Cerebellar nuclear complex (tissue), 1 donor: Measurements from ENCODE around the gene POLR2I.
"Not testable (repeated sequence)": the region's sequence is repeated elsewhere in the genome, so short reads cannot be mapped to it uniquely, and the experiment has no call there.

Experiments used
- DNase-seq, 2 experiments: peaks; one replicate each; lab custom pipeline; 2025; lab: John Stamatoyannopoulos, UW

Gene POLR2I

DNA sequence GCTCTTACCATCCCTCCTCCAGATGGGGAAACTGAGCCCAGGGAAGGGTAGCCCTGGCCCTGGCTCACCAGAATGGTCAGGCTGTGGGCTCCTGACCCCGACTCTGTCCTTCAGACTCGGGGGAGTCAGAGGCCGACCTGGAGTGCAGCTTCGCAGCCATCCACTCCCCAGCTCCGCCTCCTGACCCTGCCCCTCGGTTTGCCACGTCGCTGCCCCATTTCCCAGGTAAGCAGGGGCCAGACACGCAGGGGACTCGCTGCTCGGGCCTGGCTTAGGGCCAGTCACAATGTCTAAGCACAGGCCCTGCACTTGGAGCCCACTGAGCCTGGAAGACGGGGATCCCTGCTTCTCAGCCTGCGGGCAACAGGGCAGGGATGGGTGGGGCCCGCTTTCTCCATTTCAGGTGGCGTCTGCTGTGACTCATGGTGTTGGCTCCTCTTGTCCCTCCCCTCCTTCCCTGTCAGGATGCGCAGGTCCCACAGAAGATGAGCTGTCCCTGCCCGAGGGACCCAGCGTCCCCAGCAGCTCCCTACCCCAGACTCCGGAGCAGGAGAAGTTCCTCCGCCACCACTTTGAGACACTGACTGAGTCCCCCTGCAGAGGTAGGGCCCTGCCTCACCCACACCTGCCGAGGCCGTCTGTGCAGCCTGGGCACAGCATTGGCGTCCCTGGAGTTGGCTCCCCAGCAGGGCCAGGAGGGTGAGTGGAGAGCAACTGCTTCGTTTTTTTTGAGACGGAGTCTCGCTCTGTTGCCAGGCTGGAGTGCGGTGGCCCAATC is 12.9 kb downstream of the POLR2I start:
- no peak for DNase-seq

GRCh38 chr19:36100476-36100875 is 14.2 kb downstream of the POLR2I start:
- peak in 1 of 2 experiments; percentile 39 for DNase-seq

- peak; percentile 41 to 63 for DNase-seq
Observed at GRCh38 chr19:36099166-36099785, 15.4 kb downstream of the POLR2I start.

DNA sequence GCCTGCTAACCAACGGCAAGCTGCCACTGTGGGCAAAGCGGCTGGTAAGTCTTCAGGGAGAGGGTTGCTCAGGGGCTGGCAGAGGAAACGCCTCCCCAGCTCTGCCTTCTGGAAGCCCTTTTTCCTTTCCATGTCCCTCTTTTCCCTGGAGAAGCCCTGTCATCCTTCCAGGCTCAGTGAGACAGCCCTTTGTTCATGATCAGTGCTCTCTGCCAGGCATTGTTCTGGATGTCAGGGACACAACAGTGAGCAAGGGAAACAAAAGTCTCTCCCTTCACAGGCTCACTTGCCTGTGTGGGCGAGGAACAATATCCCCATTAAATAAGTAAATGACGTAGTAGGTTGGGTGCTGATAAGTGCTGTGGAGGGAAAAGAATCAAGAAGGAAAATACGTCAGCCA is 17.6 kb downstream of the POLR2I start:
- no peak for DNase-seq

GRCh38 chr19:36093687-36094086 is 21.0 kb downstream of the POLR2I start:
- DNase-seq = no peak

GRCh38 chr19:36093146-36093662 is 21.5 kb downstream of the POLR2I start:
- no peak for DNase-seq

- no peak for DNase-seq
Observed at GRCh38 chr19:36092566-36092965, 22.1 kb downstream of the POLR2I start.

- DNase-seq = no peak
Observed at GRCh38 chr19:36090910-36091695, 23.6 kb downstream of the POLR2I start.

- no peak for DNase-seq
Observed at GRCh38 chr19:36089847-36090246, 24.8 kb downstream of the POLR2I start.

GRCh38 chr19:36086326-36086725 is 28.3 kb downstream of the POLR2I start:
- no peak for DNase-seq

DNA sequence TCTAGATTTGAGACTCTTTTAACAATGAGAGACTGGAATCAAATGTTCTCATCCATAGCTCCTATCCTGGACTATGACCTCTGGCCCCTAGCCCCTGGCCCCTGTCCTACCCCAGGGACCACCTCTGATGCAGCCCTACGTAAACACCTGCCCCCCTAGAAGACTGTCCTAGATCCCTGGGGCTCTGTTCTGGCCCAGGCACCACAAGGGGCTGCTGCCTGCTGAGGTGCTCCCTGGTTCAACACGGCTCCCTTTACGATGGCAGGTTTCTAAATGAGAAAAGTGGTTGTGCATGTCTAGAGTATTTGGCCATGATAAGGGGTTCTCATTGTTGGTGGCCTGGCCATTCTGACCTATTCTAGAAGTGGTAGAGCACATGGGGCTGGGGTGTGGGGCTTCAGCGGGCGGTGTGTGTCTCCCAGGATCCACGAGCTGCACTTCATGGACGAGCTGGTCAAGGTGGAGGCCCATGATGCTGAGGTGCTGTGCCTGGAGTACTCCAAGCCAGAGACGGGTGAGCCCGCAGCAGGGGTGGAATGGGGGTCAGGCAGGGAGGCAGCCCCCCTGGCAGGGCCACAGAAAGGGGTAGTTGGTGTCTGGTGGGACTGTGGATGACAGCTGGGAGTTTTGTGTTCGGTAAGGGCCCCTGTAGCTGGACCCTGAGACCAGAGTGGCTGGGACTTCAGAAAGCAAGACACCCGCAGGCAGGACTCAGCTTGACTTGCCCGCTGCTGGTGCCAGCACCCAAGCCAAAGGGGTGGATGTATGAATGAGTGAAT is 30.3 kb downstream of the POLR2I start:
- no peak for DNase-seq

DNA sequence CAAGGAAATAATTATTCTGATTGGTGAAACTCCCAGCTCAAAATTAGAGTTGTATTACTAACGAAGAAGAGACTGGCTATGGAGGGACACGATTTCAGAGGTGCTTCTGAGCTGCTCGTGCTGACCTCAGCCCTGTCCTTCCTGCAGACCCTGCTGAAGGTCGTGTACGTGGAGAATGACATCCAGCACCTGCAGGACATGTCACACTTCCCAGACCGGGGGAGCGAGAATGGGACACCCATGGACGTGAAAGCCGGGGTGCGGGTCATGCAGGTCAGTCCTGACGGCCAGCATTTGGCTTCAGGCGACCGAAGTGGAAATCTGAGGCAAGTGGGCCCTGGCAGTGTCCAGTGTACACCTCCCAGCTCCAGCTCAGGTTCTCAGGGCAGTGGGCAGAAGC is 31.8 kb downstream of the POLR2I start:
- DNase-seq = no peak

DNA sequence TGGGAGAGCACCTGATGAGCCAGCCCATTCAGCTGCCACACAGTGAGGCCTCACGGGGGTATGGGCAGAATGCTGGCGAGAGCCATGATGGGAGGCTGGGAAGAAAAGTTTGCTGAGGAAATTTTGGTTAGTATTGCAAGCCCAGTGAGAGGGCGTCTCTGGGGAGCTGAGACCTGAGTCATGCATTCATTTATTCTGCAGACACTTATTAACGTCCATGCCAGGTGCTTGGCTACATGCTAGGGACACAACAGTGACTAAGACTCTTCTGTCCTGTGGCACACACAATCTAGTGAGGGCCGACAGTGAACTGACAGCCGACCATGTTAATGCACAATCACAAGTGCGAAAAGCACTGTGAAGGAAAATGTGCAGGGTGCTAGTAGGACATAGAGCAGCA is 32.8 kb downstream of the POLR2I start:
- no peak for DNase-seq

GRCh38 chr19:36081385-36081784 is 33.3 kb downstream of the POLR2I start:
- DNase-seq = no peak

- DNase-seq = no peak
Observed at GRCh38 chr19:36079389-36079945, 35.2 kb downstream of the POLR2I start.

DNA sequence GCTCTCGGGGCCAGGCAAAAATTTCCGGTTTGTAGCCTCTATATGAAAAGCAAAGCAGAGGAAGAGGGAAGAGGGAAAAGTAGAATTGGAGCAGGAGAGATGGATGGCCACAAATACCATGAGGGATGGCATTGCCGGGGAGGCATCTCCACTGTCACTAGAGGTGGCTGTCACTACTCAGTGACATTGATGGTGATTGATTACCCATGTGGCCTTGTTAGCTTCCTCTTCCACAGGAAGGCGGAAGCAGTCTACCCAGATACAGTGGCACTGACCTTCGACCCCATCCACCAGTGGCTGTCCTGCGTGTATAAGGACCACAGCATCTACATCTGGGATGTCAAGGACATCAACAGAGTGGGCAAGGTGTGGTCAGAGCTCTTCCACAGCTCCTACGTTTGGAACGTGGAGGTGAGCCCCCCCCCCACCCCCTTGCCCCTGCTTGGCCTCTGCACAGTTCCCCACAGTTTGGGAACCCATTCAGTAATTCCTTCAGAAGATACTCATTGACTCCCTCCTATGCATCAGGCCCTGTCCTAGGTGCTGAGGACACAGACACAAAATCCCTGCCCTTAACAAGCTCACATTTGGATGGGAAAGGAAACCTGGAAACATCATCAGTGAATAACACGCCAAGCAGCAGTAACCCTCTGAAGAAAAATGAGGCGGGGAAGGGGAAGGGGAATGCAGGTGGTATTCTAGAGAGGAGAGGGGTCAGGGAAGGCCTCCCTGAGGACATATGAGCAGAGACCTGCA is 41.4 kb downstream of the POLR2I start:
- DNase-seq = no peak

GRCh38 chr19:36072081-36072480 is 42.6 kb downstream of the POLR2I start:
- DNase-seq = no peak

- not testable (repeated sequence) for DNase-seq
Observed at GRCh38 chr19:36068810-36069499, 45.7 kb downstream of the POLR2I start.

- no peak for DNase-seq
Observed at GRCh38 chr19:36067681-36068080, 47.0 kb downstream of the POLR2I start.

- DNase-seq = no peak
Observed at GRCh38 chr19:36064826-36065225, 49.8 kb downstream of the POLR2I start.
